Endodermal cell (in vitro differentiated cells): ENCODE results near the gene ADGRL3. TPM values are rescaled to one million over a fixed set of nuclear protein-coding genes. Genes with fewer than 3 reads are reported as not detected.

Experiments
- DNase-seq: peaks from one replicate; pipeline ENCODE4 v3.0.0-alpha.2; 2017
- H3K27ac ChIP-seq: 2 replicates; pipeline ENCODE4 v1.5.1; 2013; ENCODE audit warnings: mild to moderate bottlenecking, low read depth, low read length, moderate library complexity
- H3K27me3 ChIP-seq: 2 replicates; pipeline ENCODE4 v1.6.1; 2013; ENCODE audit warnings: mild to moderate bottlenecking, low read length, moderate library complexity; ENCODE audit not compliant: insufficient read depth, control insufficient read depth, poor library complexity, severe bottlenecking
- H3K36me3 ChIP-seq: 2 replicates; pipeline ENCODE4 v1.7.0; 2013; ENCODE audit warnings: mild to moderate bottlenecking, low read length, moderate library complexity; ENCODE audit not compliant: control insufficient read depth, insufficient read depth
- H3K4me1 ChIP-seq: one replicate; pipeline ENCODE4 v1.7.0; 2013; ENCODE audit warnings: low read length; ENCODE audit not compliant: control insufficient read depth, insufficient read depth
- H3K4me3 ChIP-seq: 2 replicates; pipeline ENCODE4 v1.5.1; 2013; ENCODE audit warnings: mild to moderate bottlenecking, low read length, moderate library complexity
- H3K9ac ChIP-seq: 2 replicates; pipeline ENCODE4 v1.6.1; 2013; ENCODE audit warnings: mild to moderate bottlenecking, low read length, moderate library complexity; ENCODE audit not compliant: poor library complexity, severe bottlenecking; ENCODE audit errors: extremely low read depth
- H3K9me3 ChIP-seq: 2 replicates; pipeline ENCODE4 v1.6.1; 2013; ENCODE audit warnings: mild to moderate bottlenecking, low read length, moderate library complexity; ENCODE audit not compliant: control insufficient read depth
- H3K27ac Mint-ChIP-seq: 2 replicates; pipeline ENCODE4 v1.8.0; 2020; ENCODE audit warnings: mixed read lengths
- H3K27me3 Mint-ChIP-seq: 2 replicates; pipeline ENCODE4 v1.8.0; 2021; ENCODE audit warnings: mild to moderate bottlenecking, mixed read lengths; ENCODE audit not compliant: insufficient read depth
- H3K36me3 Mint-ChIP-seq: 2 replicates; pipeline ENCODE4 v1.8.0; 2020; ENCODE audit warnings: low read depth, mixed read lengths
- H3K4me1 Mint-ChIP-seq: 2 replicates; pipeline ENCODE4 v1.8.0; 2020; ENCODE audit warnings: mixed read lengths
- H3K4me3 Mint-ChIP-seq: 2 replicates; pipeline ENCODE4 v1.8.0; 2020; ENCODE audit warnings: mild to moderate bottlenecking, moderate library complexity, mixed read lengths
- H3K9me3 Mint-ChIP-seq: 2 replicates; pipeline ENCODE4 v1.8.0; 2020; ENCODE audit warnings: mild to moderate bottlenecking, mixed read lengths
- WGBS, 2 experiments: methylation state at CpG; one replicate each; pipeline versions ENCODE4 v1.1.5 to v1.1.7; 2013; ENCODE audit warnings: missing lambda C conversion rate in 2 of 2, mixed read lengths in 1 of 2; ENCODE audit not compliant: insufficient coverage in 1 of 2, insufficient read length in 1 of 2; 5-methylcytosine and 5-hydroxymethylcytosine counted together
- total RNA-seq, 2 donors: library from RNA; stranded (reverse); fragmentation: NEBNext Ultra II Directional in 1 of 2; extraction: Animal tissue kit (Norgen Biotek cat#: 25700) in 1 of 2; gene quantifications; 2 replicates in 1 of 2; 3 replicates in 1 of 2; pipeline ENCODE4 v1.2.1, GENCODE V29; 2021
- TF ChIP-seq, protein P1 (sequence below): fragments of 200-600 bp; sonication (generic); conservative IDR thresholded peaks from 2 replicates; pipeline ENCODE4 v1.5.0; 2021; ENCODE audit warnings: antibody characterized with exemption, mild to moderate bottlenecking

Gene ADGRL3
- total RNA-seq, 2 donors from 2014 or later = 9.9 to 10.3 TPM

DNA sequence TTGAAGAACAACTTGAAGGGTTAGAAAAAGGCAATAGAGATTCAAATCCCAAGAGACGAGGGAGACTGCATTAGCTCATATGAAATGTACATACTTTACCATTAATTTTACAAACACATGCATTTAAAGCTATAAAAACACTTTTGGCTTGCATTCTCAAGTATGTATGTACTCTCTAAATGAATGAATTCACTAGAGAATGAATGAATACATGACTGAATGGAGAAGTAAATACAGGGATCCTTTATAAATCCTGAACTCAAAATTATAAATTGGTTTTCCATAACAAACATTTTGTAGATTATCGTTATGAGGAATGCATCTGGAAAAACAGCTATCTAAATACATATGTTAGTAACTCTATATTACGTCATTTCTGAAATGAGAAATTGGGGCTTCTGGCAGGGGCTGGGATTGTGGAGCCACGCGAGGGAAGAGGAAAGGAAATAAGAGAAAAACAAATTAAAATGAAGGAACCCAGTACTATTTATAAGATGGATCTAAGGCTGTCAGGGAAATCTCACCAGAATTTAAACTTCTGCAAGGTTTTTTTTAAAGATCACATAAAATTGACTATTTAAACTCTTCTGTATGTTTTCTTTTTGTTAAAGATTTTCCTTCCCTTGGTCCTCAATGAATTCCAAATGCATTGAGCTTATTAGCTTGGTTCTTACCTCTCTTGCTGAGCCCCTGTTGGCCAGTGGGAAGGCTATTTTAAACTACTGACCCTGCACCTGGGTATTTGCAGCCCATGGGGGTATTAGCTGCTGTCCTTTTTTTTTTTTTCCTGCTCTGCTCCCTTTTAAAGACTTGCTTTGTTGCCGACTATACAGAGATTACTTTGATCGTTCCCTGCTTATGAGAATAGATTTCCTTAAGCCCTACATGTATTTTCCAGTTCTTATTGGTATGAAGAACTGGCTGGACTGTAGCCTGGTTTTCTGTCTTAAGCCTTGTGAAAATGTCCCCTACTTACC is 207.8 kb downstream of the ADGRL3 start:
- DNase-seq = no peak
- Mint-ChIP-seq H3K27ac (no peak overlapping the region), H3K4me1 (peaks cover 11% of the 10 kb centered on the region), H3K9me3 (no peaks in the 10 kb centered on the region), H3K27me3 (no peaks in the 10 kb centered on the region), H3K36me3 (no peaks in the 10 kb centered on the region), H3K4me3 (no peak overlapping the region)
- TF ChIP-seq, protein P1, sequence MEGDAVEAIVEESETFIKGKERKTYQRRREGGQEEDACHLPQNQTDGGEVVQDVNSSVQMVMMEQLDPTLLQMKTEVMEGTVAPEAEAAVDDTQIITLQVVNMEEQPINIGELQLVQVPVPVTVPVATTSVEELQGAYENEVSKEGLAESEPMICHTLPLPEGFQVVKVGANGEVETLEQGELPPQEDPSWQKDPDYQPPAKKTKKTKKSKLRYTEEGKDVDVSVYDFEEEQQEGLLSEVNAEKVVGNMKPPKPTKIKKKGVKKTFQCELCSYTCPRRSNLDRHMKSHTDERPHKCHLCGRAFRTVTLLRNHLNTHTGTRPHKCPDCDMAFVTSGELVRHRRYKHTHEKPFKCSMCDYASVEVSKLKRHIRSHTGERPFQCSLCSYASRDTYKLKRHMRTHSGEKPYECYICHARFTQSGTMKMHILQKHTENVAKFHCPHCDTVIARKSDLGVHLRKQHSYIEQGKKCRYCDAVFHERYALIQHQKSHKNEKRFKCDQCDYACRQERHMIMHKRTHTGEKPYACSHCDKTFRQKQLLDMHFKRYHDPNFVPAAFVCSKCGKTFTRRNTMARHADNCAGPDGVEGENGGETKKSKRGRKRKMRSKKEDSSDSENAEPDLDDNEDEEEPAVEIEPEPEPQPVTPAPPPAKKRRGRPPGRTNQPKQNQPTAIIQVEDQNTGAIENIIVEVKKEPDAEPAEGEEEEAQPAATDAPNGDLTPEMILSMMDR = no peak
- Histone ChIP-seq H3K9ac (no peak overlapping the region), H3K36me3 (no peaks in the 10 kb centered on the region), H3K4me1 (no peaks in the 10 kb centered on the region), H3K27ac (no peak overlapping the region), H3K9me3 (no peaks in the 10 kb centered on the region), H3K4me3 (no peak overlapping the region), H3K27me3 (no peaks in the 10 kb centered on the region)
- WGBS, 2 experiments = 82% methylated on average over 6 of the region's 7 CpGs; no CpG with 5 or more reads in 1 of the 2 experiments

DNA sequence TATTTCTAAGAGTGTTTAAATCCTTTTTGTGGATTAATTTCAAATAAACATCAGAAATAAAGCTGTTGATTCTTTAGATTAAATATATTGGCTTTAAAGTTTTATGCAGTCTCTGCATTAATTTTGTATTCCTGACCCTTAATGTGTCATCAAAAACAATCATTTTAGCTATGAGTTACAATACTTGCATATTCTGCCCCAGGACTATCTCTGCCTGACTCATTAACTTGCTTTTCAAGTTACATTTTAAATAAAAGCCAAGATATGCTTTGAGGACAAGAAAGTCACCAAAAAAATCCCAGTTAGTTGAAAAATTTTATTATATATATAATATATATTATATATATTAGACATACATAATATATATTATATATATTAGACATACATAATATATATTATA is 208.7 kb downstream of the ADGRL3 start:
- Mint-ChIP-seq H3K9me3 (no peaks in the 10 kb centered on the region), H3K4me3 (no peak overlapping the region), H3K27me3 (no peaks in the 10 kb centered on the region), H3K36me3 (no peaks in the 10 kb centered on the region), H3K4me1 (peaks cover 11% of the 10 kb centered on the region), H3K27ac (no peak overlapping the region)
- Histone ChIP-seq H3K4me1 (no peaks in the 10 kb centered on the region), H3K9me3 (no peaks in the 10 kb centered on the region), H3K9ac (no peak overlapping the region), H3K27ac (no peak overlapping the region), H3K4me3 (no peak overlapping the region), H3K27me3 (no peaks in the 10 kb centered on the region), H3K36me3 (no peaks in the 10 kb centered on the region)
- TF ChIP-seq, protein P1 = no peak
- no peak for DNase-seq

DNA sequence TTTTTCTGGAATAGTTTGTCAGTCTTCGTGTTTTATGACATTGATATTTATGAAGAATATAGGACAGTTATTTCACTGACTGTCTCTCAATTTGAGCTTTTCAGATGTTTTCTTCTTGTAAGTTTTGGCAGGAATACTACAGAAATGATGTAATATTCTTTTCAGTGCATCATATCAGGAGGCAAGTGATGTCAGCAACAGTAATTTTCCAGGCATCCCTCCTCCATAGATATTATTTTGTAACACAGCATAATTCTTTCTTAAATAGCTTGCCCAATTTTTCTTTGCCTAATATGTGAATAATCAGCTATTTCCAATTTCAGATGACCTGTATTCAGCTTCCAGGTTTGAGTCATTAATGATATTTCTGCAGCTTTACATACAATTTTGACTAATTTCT is 211.1 kb downstream of the ADGRL3 start:
- H3K4me1 Mint-ChIP-seq = peaks cover 11% of the 10 kb centered on the region
- H3K27me3 Mint-ChIP-seq = no peaks in the 10 kb centered on the region
- no peak overlapping the region for H3K4me3 Mint-ChIP-seq
- H3K9me3 ChIP-seq = no peaks in the 10 kb centered on the region
- TF ChIP-seq, protein P1 = no peak
- H3K36me3 ChIP-seq = no peaks in the 10 kb centered on the region
- H3K36me3 Mint-ChIP-seq = no peaks in the 10 kb centered on the region
- no peaks in the 10 kb centered on the region for H3K4me1 ChIP-seq
- 82 to 100% methylated on average over 1 of the region's 1 CpG for WGBS, 2 experiments
- no peaks in the 10 kb centered on the region for H3K27me3 ChIP-seq
- no peaks in the 10 kb centered on the region for H3K9me3 Mint-ChIP-seq
- H3K9ac ChIP-seq = no peak overlapping the region
- no peak overlapping the region for H3K27ac ChIP-seq
- H3K4me3 ChIP-seq = no peak overlapping the region
- H3K27ac Mint-ChIP-seq = no peak overlapping the region
- no peak for DNase-seq
